Ascending aorta (tissue), 2 donors: ENCODE results near the gene INMT. TPM values are rescaled to one million over a fixed set of nuclear protein-coding genes. Genes with fewer than 3 reads are reported as not detected.
A peak's percentile ranks its signal among the peaks of the same experiment; 100 is the strongest.

Source experiments
- DNase-seq, 2 donors: peaks; one replicate each; pipeline ENCODE4 v3.0.0-alpha.2; 2019; ENCODE audit warnings: low spot score in 2 of 2
- H3K27ac ChIP-seq, 2 donors: fragments of 200-600 bp; sonication (generic); one replicate each; pipeline ENCODE4 v1.5.1; 2016 to 2017; ENCODE audit warnings: mild to moderate bottlenecking in 1 of 2
- H3K27me3 ChIP-seq: fragments of 200-600 bp; sonication (generic); one replicate; pipeline ENCODE4 v1.5.1; 2017
- H3K36me3 ChIP-seq, 2 donors: fragments of 200-600 bp; sonication (generic); one replicate each; pipeline ENCODE4 v1.5.1; 2016
- H3K4me1 ChIP-seq, 2 donors: fragments of 200-600 bp; sonication (generic); one replicate each; pipeline ENCODE4 v1.5.1; 2016 to 2017; ENCODE audit warnings: mild to moderate bottlenecking in 1 of 2
- H3K4me3 ChIP-seq, 2 donors: fragments of 200-600 bp; sonication (generic); one replicate each; pipeline ENCODE4 v1.5.1; 2016 to 2017; ENCODE audit warnings: mild to moderate bottlenecking in 1 of 2
- H3K9me3 ChIP-seq, 2 donors: fragments of 200-600 bp; sonication (generic); one replicate each; pipeline ENCODE4 v1.5.1; 2016
- intact Hi-C: fragments of 100-400 bp; cut with DNase I; formaldehyde crosslinking; loops from one replicate; pipeline ENCODE4 v1.15.1; 2023
- total RNA-seq: library from RNA; depleted of rRNA; stranded (reverse); fragments of >200 nt; gene quantifications from one replicate; pipeline ENCODE4 v1.1.0, GENCODE V29; 2016
- TF ChIP-seq, protein P1 (sequence below), 3 experiments: fragments of 200-600 bp in 2 of 3; fragments of 450-650 bp in 1 of 3; sonication (generic) in 2 of 3; IDR thresholded peaks; one replicate each; pipeline ENCODE4 v1.5.1; 2016 to 2019; ENCODE audit warnings: antibody characterized with exemption in 3 of 3, mild to moderate bottlenecking in 1 of 3, moderate library complexity in 1 of 3

Gene INMT
- total RNA-seq, 1 donor from 2014 or later, result 51.8 TPM

DNA sequence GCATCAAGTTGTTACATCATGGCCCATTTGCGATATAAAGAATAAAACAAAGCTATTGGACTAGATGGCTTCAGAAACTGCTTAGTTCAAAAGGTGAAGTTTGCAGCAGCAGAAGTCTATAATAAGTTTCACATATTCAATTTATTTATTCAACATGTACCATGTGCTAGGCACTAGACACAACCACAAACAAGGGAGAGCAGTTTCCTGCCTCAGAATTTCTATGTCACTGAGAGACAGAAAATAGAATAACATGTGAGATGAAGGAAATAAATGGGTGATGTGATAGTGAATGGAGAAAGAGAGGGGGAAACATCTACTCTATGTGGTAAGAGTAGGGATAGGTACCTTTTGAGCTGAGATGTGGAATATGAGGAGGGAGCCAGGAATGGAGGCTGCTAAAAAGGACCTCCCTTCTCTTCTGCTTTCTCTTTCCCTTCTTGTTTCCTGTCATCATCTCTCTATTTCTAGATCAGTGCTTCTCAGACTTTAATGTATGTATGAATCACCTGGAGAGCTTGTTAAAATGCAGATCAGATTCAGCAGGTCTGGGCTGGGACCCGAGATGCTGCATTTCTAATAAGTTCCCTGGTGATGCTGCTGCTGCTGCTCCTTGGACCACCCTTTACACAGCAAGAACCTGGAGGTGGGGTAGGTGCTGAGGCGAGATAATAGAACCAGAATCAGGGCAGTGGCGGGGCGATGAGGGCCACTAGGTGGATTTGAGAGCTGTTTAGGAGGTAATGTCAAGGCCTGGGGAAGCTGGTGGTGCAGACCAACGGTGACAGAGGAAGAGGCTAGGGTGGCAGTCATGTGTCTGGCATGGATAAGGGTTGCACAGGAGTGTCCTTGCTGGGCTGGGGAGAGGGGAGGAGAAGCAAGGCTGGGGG is 13.7 kb upstream of the INMT start:
- Histone ChIP-seq H3K27me3 (no peaks in the 10 kb centered on the region), H3K4me3 (no peak overlapping the region), H3K36me3 (no peaks in the 10 kb centered on the region), H3K9me3 (no peaks in the 10 kb centered on the region), H3K4me1 (no peaks in the 10 kb centered on the region), H3K27ac (no peak overlapping the region)
- intact Hi-C loops, result no loop called here
- DNase-seq, result no peak
- TF ChIP-seq, protein P1, sequence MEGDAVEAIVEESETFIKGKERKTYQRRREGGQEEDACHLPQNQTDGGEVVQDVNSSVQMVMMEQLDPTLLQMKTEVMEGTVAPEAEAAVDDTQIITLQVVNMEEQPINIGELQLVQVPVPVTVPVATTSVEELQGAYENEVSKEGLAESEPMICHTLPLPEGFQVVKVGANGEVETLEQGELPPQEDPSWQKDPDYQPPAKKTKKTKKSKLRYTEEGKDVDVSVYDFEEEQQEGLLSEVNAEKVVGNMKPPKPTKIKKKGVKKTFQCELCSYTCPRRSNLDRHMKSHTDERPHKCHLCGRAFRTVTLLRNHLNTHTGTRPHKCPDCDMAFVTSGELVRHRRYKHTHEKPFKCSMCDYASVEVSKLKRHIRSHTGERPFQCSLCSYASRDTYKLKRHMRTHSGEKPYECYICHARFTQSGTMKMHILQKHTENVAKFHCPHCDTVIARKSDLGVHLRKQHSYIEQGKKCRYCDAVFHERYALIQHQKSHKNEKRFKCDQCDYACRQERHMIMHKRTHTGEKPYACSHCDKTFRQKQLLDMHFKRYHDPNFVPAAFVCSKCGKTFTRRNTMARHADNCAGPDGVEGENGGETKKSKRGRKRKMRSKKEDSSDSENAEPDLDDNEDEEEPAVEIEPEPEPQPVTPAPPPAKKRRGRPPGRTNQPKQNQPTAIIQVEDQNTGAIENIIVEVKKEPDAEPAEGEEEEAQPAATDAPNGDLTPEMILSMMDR (IDR thresholded peaks at IDR 0.05), result no peak

DNA sequence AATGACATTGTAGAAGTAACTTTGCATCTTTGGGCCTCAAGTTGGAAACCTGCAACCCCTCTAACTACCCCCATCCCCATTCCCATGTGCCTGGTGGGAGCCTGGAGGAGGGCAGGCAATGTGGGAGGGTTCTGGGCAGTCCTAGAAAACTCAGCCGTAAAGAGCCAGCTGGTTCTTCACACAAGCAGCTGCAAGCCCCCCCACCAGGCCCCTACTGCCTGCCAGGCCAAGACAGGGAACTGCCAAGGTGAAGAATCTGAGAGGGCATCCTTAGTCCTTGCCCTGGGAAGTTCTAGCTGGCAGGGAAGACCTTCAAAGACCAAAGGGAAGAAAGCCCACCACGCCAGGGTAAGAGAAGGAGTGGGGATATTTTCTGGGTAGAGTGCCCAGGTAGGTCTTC is 12.2 kb upstream of the INMT start:
- intact Hi-C loops, result loop anchor here (1.0 to 5.0 kb wide), 3 partner anchors 142 to 383 kb away; no protein-coding TSS in a partner anchor
- Histone ChIP-seq H3K4me3 (no peak overlapping the region), H3K27me3 (no peaks in the 10 kb centered on the region)

DNA sequence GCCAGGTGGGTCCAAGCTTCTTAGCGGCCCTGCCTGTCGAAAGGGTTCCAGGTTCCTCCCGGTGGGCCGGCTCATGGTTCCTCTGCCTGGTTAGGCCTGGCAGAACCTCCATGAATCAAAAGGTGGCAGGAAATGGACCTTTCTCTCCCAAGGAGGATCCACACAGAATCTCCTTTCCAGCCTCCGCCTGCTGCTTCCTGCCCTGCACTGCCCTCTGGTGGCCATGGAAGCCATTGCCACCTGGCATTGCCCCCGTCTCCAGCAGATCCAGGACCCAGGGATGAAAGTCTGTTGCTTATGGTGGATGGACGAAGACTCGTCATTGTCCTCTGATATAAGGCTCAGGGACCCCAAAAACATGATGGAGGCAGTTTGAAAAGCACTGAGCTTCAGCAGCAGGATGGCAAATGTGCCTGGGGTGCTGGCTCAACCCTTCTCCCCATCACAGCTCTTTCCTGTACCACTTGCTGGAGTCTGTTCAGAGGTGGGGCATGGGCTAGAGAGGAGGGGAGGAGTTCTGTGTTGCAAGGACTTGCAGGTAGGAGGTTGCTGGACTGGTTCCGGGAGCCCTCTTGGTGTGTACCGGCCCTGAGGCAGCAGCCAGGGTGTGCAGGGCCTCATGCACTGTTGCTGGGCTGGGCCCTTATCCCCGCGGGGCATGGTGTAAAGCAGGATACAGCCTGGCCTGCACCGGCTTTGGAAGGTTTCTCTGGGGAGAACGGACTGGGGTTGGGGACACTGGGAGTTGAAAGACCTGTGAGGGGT is 11.3 kb upstream of the INMT start:
- DNase-seq, result peak in 1 of 2 donors; percentile 84
- Histone ChIP-seq H3K36me3 (no peaks in the 10 kb centered on the region), H3K9me3 (no peaks in the 10 kb centered on the region)

More for the DNA sequence above, 12.2 kb upstream of the INMT start:
- TF ChIP-seq, protein P1 (IDR thresholded peaks at IDR 0.05), result no peak
- no peaks in the 10 kb centered on the region for H3K36me3 ChIP-seq
- no peak for DNase-seq
- H3K4me1 ChIP-seq, result no peaks in the 10 kb centered on the region
- no peak overlapping the region for H3K27ac ChIP-seq
- no peaks in the 10 kb centered on the region for H3K9me3 ChIP-seq

DNA sequence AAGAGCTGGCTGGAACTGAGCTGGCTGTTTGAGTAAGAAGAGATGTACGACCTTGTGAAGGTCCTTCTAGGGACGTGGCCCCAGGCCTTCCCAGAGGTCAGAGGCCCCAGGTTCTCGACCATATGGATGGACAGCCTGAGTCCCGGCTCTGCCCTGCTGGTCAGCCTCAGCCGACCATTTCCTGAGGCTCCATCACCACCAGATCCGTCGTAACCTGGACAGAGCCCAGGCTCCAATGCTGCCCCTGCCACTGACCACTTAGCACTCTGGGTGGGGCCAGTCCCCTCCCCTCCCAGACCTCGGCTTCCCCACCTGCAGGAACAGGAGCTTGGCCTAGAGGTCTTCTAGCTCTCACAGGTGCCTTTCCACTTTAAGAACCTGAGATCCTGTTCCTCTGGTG is 10.6 kb upstream of the INMT start:
- Histone ChIP-seq H3K27ac (no peak overlapping the region), H3K4me3 (no peak overlapping the region), H3K9me3 (no peaks in the 10 kb centered on the region), H3K36me3 (no peaks in the 10 kb centered on the region), H3K4me1 (no peaks in the 10 kb centered on the region), H3K27me3 (no peaks in the 10 kb centered on the region)
- DNase-seq, result no peak
- TF ChIP-seq, protein P1 (IDR thresholded peaks at IDR 0.05), result no peak
- intact Hi-C loops, result loop anchor here (2.0 to 5.0 kb wide), 2 partner anchors 144 to 234 kb away; no protein-coding TSS in a partner anchor

More for the DNA sequence above, 11.3 kb upstream of the INMT start:
- TF ChIP-seq, protein P1 (IDR thresholded peaks at IDR 0.05), result peak; percentile 89 to 99 (median 97)
- intact Hi-C loops, result loop anchor here (1.0 to 5.0 kb wide), 3 partner anchors 143 to 382 kb away; no protein-coding TSS in a partner anchor
- Histone ChIP-seq H3K27ac (no peak overlapping the region), H3K4me3 (no peak overlapping the region), H3K4me1 (no peaks in the 10 kb centered on the region), H3K27me3 (no peaks in the 10 kb centered on the region)

DNA sequence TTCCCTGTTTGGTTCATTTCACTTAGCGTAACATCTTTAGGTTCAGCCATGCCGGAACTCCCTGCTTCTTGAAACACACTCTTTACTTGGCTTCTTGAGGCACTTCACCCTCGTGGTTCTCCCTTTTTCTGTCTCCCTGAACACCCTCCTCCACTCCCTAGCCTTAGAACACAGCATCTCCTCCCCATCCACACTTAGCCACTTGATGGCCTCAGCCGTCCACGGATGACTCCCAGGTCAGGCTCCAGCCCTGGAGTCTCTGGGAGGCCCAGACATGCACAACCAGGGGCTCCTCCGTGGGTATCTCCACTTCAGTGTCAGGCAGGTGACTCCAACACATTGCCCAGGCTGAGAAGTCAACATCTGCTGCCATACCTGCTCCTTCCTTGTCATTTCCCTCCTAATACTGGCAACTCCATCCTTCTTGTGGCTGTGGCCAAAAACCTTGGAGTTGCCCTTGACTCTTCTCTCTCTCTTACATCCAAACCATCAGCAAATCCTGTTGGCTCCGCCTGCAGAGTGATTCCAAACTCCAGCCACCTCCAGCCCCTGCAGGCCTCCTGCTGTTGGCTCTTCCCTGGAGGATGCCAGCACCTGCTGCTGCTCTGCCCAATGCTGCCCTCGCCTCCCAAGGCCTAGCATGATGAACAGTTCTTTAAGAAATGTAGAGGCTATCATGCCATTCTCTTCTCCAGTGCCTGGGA is 8.4 kb upstream of the INMT start:
- no peak for DNase-seq
- intact Hi-C loops, result loop anchor here (5.0 kb wide), 1 partner anchor 146 kb away; no protein-coding TSS in a partner anchor

More for the DNA sequence above, 8.4 kb upstream of the INMT start:
- Histone ChIP-seq H3K27me3 (no peaks in the 10 kb centered on the region), H3K27ac (no peak overlapping the region), H3K4me1 (no peaks in the 10 kb centered on the region), H3K4me3 (no peak overlapping the region), H3K36me3 (no peaks in the 10 kb centered on the region), H3K9me3 (no peaks in the 10 kb centered on the region)
- TF ChIP-seq, protein P1 (IDR thresholded peaks at IDR 0.05), result peak in 1 of 3 experiments; percentile 32
